Measurements from ENCODE around the gene MIDN.

MIDN gene

GRCh38 chr19:1292419-1293151 is 44.2 kb downstream of the MIDN start:
- no peak overlapping the region for H2BK5ac ChIP-seq (ENCODE audit: low read length)
- H3K14ac ChIP-seq (ENCODE audit: low read length), result no peak overlapping the region
- no peaks in the 10 kb centered on the region for H3K9me3 ChIP-seq (replicated peaks in 1 of 2; ENCODE audit: control insufficient read depth in 2 of 2, insufficient read depth in 1 of 2, low read depth in 1 of 2, low read length in 2 of 2)
- no peak overlapping the region for H2AK5ac ChIP-seq (ENCODE audit: low read depth, low read length)
- no peak overlapping the region for H2AFZ ChIP-seq (ENCODE audit: low read length)
- H2BK12ac ChIP-seq (ENCODE audit: low read length), result no peak overlapping the region
- peaks cover 3% of the 10 kb centered on the region in 2 donors for H3K36me3 ChIP-seq (replicated peaks in 1 of 2; ENCODE audit: control insufficient read depth in 2 of 2, insufficient read depth in 2 of 2, low read length in 2 of 2)
- peaks cover 0 to 8% (median 0%) of the 10 kb centered on the region in 3 experiments for H3K27me3 ChIP-seq (ENCODE audit: control insufficient read depth in 3 of 3, insufficient read depth in 3 of 3, low read depth in 1 of 3, low read length in 3 of 3)
- H2BK15ac ChIP-seq (ENCODE audit: low read length), result no peak overlapping the region
- H3K4me2 ChIP-seq (ENCODE audit: insufficient read depth, low read length, poor library complexity, severe bottlenecking), result no peak overlapping the region
- H3K4ac ChIP-seq (ENCODE audit: low read length), result no peak overlapping the region
- no CpG with 5 or more reads among the region's 17 CpGs for WGBS, 2 donors (ENCODE audit: extremely low coverage in 2 of 2, insufficient read length in 2 of 2, insufficient replicate concordance in 1 of 2)
- H4K8ac ChIP-seq (ENCODE audit: low read depth, low read length), result no peak overlapping the region
- no peak overlapping the region for H3K9ac ChIP-seq (ENCODE audit: low read depth, low read length, poor library complexity)
- H2BK120ac ChIP-seq (ENCODE audit: low read depth, low read length), result no peak overlapping the region
- no peak overlapping the region for H3K18ac ChIP-seq (ENCODE audit: low read length)
- H3K4me1 ChIP-seq (ENCODE audit: control insufficient read depth in 2 of 2, insufficient read depth in 1 of 2, low read depth in 1 of 2, low read length in 2 of 2), result peaks cover 6% of the 10 kb centered on the region in 2 donors
- no peak for DNase-seq (ENCODE audit: low spot score)
- H3K79me1 ChIP-seq (ENCODE audit: low read depth, low read length), result peaks cover 29% of the 10 kb centered on the region
- no peak overlapping the region for H3K4me3 ChIP-seq (ENCODE audit: low read length in 2 of 2)
- H3K23ac ChIP-seq (ENCODE audit: low read depth, low read length, poor library complexity), result no peak overlapping the region
- H3K27ac ChIP-seq (replicated peaks; ENCODE audit: low read length), result no peak overlapping the region
- H4K91ac ChIP-seq (ENCODE audit: low read depth, low read length, poor library complexity), result no peak overlapping the region

- H3K23ac ChIP-seq (ENCODE audit: low read depth, low read length, poor library complexity), result no peak overlapping the region
- H3K4me3 ChIP-seq (ENCODE audit: low read length in 2 of 2), result no peak overlapping the region
- H3K4me1 ChIP-seq (ENCODE audit: control insufficient read depth in 2 of 2, insufficient read depth in 1 of 2, low read depth in 1 of 2, low read length in 2 of 2), result peaks cover 0 to 2% of the 10 kb centered on the region in 2 donors
- H2AFZ ChIP-seq (ENCODE audit: low read length), result no peak overlapping the region
- peak overlapping the region; percentile 17 for H3K18ac ChIP-seq (ENCODE audit: low read length)
- H2BK120ac ChIP-seq (ENCODE audit: low read depth, low read length), result no peak overlapping the region
- no peak for DNase-seq (ENCODE audit: low spot score)
- H4K8ac ChIP-seq (ENCODE audit: low read depth, low read length), result no peak overlapping the region
- WGBS, 2 donors (ENCODE audit: extremely low coverage in 2 of 2, insufficient read length in 2 of 2, insufficient replicate concordance in 1 of 2), result no CpG with 5 or more reads among the region's 35 CpGs
- H3K4me2 ChIP-seq (ENCODE audit: insufficient read depth, low read length, poor library complexity, severe bottlenecking), result peak overlapping the region; percentile 2
- peaks cover 0 to 8% (median 0%) of the 10 kb centered on the region in 3 experiments for H3K27me3 ChIP-seq (ENCODE audit: control insufficient read depth in 3 of 3, insufficient read depth in 3 of 3, low read depth in 1 of 3, low read length in 3 of 3)
- H2BK5ac ChIP-seq (ENCODE audit: low read length), result peak overlapping the region; percentile 53
- H2BK12ac ChIP-seq (ENCODE audit: low read length), result no peak overlapping the region
- H2BK15ac ChIP-seq (ENCODE audit: low read length), result no peak overlapping the region
- H3K27ac ChIP-seq (replicated peaks; ENCODE audit: low read length), result no peak overlapping the region
- no peak overlapping the region for H4K91ac ChIP-seq (ENCODE audit: low read depth, low read length, poor library complexity)
- H3K9ac ChIP-seq (ENCODE audit: low read depth, low read length, poor library complexity), result no peak overlapping the region
- H3K14ac ChIP-seq (ENCODE audit: low read length), result no peak overlapping the region
- H3K79me1 ChIP-seq (ENCODE audit: low read depth, low read length), result peaks cover 16% of the 10 kb centered on the region
- no peak overlapping the region for H3K4ac ChIP-seq (ENCODE audit: low read length)
- H2AK5ac ChIP-seq (ENCODE audit: low read depth, low read length), result peak overlapping the region; percentile 84
- no peaks in the 10 kb centered on the region for H3K9me3 ChIP-seq (replicated peaks in 1 of 2; ENCODE audit: control insufficient read depth in 2 of 2, insufficient read depth in 1 of 2, low read depth in 1 of 2, low read length in 2 of 2)
- peaks cover 5 to 12% of the 10 kb centered on the region in 2 donors for H3K36me3 ChIP-seq (replicated peaks in 1 of 2; ENCODE audit: control insufficient read depth in 2 of 2, insufficient read depth in 2 of 2, low read length in 2 of 2)
Measured at GRCh38 chr19:1293782-1294604, 45.6 kb downstream of the MIDN start.

GRCh38 chr19:1294688-1295087 is 46.3 kb downstream of the MIDN start:
- H2BK12ac ChIP-seq (ENCODE audit: low read length), result no peak overlapping the region
- no peak overlapping the region for H2AFZ ChIP-seq (ENCODE audit: low read length)
- H3K23ac ChIP-seq (ENCODE audit: low read depth, low read length, poor library complexity), result peak overlapping the region; percentile 96
- no CpG with 5 or more reads among the region's 14 CpGs for WGBS, 2 donors (ENCODE audit: extremely low coverage in 2 of 2, insufficient read length in 2 of 2, insufficient replicate concordance in 1 of 2)
- H3K4ac ChIP-seq (ENCODE audit: low read length), result no peak overlapping the region
- peaks cover 12% of the 10 kb centered on the region for H3K79me1 ChIP-seq (ENCODE audit: low read depth, low read length)
- H2AK5ac ChIP-seq (ENCODE audit: low read depth, low read length), result peak overlapping the region; percentile 84
- no peak overlapping the region for H4K91ac ChIP-seq (ENCODE audit: low read depth, low read length, poor library complexity)
- H2BK15ac ChIP-seq (ENCODE audit: low read length), result no peak overlapping the region
- no peak overlapping the region for H2BK120ac ChIP-seq (ENCODE audit: low read depth, low read length)
- H3K27me3 ChIP-seq (ENCODE audit: control insufficient read depth in 3 of 3, insufficient read depth in 3 of 3, low read depth in 1 of 3, low read length in 3 of 3), result peaks cover 0 to 8% (median 0%) of the 10 kb centered on the region in 3 experiments
- H3K9ac ChIP-seq (ENCODE audit: low read depth, low read length, poor library complexity), result no peak overlapping the region
- no peak overlapping the region for H3K4me2 ChIP-seq (ENCODE audit: insufficient read depth, low read length, poor library complexity, severe bottlenecking)
- peaks cover 5 to 12% of the 10 kb centered on the region in 2 donors for H3K36me3 ChIP-seq (replicated peaks in 1 of 2; ENCODE audit: control insufficient read depth in 2 of 2, insufficient read depth in 2 of 2, low read length in 2 of 2)
- peak overlapping the region; percentile 38 for H3K14ac ChIP-seq (ENCODE audit: low read length)
- no peaks in the 10 kb centered on the region for H3K4me1 ChIP-seq (ENCODE audit: control insufficient read depth in 2 of 2, insufficient read depth in 1 of 2, low read depth in 1 of 2, low read length in 2 of 2)
- H3K4me3 ChIP-seq (ENCODE audit: low read length in 2 of 2), result no peak overlapping the region
- no peak overlapping the region for H3K18ac ChIP-seq (ENCODE audit: low read length)
- no peak overlapping the region for H3K27ac ChIP-seq (replicated peaks; ENCODE audit: low read length)
- peak overlapping the region; percentile 53 for H2BK5ac ChIP-seq (ENCODE audit: low read length)
- DNase-seq (ENCODE audit: low spot score), result no peak
- no peak overlapping the region for H4K8ac ChIP-seq (ENCODE audit: low read depth, low read length)
- no peaks in the 10 kb centered on the region for H3K9me3 ChIP-seq (replicated peaks in 1 of 2; ENCODE audit: control insufficient read depth in 2 of 2, insufficient read depth in 1 of 2, low read depth in 1 of 2, low read length in 2 of 2)

Measured in neuronal stem cell (in vitro differentiated cells).